GM12874 (cell line): ENCODE data around the gene CEP250.

Experiments used
- TF ChIP-seq, protein P1 (sequence below): IDR thresholded peaks from 2 replicates; pipeline ENCODE4 v1.5.1; 2011; ENCODE audit warnings: low read depth, mild to moderate bottlenecking, control low read depth, low read length, moderate library complexity; ENCODE audit not compliant: insufficient read depth

CEP250 gene

GRCh38 chr20:35444226-35444625, 11.2 kb upstream of the CEP250 start:
- TF ChIP-seq, protein P1, sequence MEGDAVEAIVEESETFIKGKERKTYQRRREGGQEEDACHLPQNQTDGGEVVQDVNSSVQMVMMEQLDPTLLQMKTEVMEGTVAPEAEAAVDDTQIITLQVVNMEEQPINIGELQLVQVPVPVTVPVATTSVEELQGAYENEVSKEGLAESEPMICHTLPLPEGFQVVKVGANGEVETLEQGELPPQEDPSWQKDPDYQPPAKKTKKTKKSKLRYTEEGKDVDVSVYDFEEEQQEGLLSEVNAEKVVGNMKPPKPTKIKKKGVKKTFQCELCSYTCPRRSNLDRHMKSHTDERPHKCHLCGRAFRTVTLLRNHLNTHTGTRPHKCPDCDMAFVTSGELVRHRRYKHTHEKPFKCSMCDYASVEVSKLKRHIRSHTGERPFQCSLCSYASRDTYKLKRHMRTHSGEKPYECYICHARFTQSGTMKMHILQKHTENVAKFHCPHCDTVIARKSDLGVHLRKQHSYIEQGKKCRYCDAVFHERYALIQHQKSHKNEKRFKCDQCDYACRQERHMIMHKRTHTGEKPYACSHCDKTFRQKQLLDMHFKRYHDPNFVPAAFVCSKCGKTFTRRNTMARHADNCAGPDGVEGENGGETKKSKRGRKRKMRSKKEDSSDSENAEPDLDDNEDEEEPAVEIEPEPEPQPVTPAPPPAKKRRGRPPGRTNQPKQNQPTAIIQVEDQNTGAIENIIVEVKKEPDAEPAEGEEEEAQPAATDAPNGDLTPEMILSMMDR: no peak

DNA sequence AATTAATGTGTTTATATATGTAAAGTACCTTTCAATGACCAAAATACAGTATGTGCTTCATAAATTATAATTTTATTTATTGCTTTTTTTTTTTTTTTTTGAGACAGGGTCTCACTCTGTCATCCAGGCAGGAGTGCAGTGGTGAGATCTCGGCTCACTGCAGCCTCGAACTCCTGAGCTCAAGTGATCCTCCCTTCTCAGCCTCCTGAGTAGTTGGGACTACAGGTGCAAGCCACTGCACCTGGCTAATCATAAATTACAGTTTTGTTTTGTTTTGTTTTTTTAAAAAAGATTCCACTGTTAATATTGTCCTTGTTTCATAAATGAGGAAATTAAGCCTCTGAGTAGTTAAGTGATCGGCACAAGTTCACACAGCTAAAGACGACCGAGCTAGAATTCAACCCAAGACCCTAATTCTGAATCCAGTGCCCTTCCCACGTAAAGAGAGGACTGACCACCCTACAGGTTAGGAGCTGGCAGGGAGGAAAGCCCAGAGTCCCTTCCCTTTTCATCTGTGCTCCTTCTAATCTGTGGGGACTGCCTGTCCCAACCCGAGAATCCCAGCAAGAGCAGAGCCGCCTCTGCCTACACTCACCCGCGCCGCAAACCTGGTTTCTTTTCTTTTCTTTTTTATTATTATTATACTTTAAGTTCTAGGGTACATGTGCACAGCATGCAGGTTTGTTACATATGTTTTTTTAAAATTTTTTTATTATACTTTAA, 8.9 kb upstream of the CEP250 start:
- TF ChIP-seq, protein P1: no peak

- TF ChIP-seq, protein P1: peak; percentile 89
Observed at GRCh38 chr20:35447082-35447789, 8.2 kb upstream of the CEP250 start.

DNA sequence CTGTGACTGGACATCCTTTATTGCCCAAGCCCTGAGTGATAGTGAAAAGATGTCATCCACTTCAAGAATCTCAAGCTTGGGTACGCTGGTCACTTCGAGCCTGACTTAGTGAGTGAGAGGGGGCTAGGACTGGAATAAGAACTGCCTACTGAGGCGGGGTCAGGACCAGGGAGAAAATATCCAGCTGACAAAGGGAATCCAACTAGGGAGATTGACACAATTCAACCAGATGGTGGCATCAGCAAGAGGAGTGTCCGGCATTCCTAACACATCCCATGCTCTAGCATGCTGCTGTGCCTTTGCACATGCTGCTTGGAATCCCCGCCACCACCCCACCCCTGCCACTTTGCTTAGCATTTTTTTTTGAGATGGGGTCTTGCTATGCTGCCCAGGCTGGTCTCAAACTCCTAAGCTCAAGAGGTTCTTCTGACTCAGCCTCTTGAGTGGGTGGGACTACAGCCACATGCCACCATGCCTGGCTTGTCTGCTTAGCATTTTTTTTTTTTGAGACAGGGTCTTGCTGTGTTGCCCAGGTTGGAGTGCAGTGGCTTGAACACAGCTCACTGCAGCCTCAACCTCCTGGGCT, 6.5 kb upstream of the CEP250 start:
- TF ChIP-seq, protein P1: no peak

GRCh38 chr20:35451295-35451694, 4.1 kb upstream of the CEP250 start:
- TF ChIP-seq, protein P1: no peak

DNA sequence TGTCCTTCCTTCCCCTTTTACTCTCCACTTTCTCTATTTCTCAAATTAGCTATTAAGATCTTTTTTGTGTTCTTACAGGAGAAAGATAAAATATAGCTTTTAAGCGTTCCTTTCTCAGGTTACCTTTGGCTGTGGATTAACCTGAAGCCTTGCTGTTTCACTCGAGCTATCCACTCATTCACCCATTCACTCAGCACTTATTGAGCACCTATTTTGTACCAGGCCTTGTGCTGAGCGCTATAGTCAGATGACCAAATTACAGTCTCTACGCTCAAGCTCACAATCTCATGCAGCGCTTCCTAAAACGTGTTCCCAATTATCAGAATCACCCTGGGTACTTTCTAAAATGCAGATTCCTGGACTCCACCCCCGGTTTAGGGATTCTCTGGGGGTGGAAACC, 1.8 kb upstream of the CEP250 start:
- TF ChIP-seq, protein P1: no peak

DNA sequence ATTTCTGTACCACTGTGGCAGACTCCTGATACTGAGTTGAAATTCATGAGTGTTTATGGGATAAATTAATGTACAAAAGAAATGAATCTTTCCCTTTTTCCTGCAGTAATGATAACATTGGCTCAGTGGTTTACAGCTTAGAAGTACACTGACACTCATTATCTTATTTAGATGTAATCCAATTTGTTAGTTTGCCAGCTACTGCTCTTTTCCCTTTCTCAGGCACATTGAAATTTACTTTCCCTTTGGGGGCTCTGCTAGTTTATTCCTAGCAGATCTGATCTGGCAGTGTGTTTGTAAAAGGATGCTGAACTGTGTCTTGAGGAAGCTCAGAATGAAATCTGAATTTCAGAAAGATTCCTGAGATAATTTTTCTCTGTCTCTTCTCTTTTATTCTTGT, 3.0 kb downstream of the CEP250 start:
- TF ChIP-seq, protein P1: no peak
